Measurements from ENCODE around the gene DLGAP1.

DLGAP1 gene

GRCh38 chr18:3816610-3817363 is 638.3 kb downstream of the DLGAP1 start:
- Histone ChIP-seq H3K79me1 (ENCODE audit: low read length) (no peaks in the 10 kb centered on the region), H3K4me3 (ENCODE audit: low read length) (no peak overlapping the region), H3K18ac (ENCODE audit: low read length) (no peak overlapping the region), H2BK120ac (ENCODE audit: low read depth, low read length) (no peak overlapping the region), H2AK5ac (ENCODE audit: low read length) (no peak overlapping the region), H3K9ac (ENCODE audit: low read length) (no peak overlapping the region), H3K23ac (ENCODE audit: low read length) (no peak overlapping the region), H3K4ac (ENCODE audit: low read depth, low read length) (no peak overlapping the region), H3K36me3 (ENCODE audit: control insufficient read depth, insufficient read depth, low read length) (no peaks in the 10 kb centered on the region), H3K4me2 (ENCODE audit: low read length) (no peak overlapping the region), H3K4me1 (ENCODE audit: control insufficient read depth, low read depth, low read length) (no peaks in the 10 kb centered on the region), H3K27ac (ENCODE audit: low read depth, low read length) (no peak overlapping the region), H2BK5ac (ENCODE audit: low read length) (no peak overlapping the region), H2BK15ac (replicated peaks; ENCODE audit: low read depth) (no peak overlapping the region), H4K8ac (ENCODE audit: low read depth, low read length) (no peak overlapping the region), H3K56ac (ENCODE audit: low read length) (no peak overlapping the region), H3K27me3 (ENCODE audit: insufficient read depth, low read length, poor library complexity) (no peaks in the 10 kb centered on the region), H3K79me2 (ENCODE audit: control insufficient read depth, insufficient read depth, low read length) (no peaks in the 10 kb centered on the region), H4K5ac (ENCODE audit: low read length) (no peak overlapping the region)
- no peak for DNase-seq
- no CpG with 5 or more reads among the region's 3 CpGs for WGBS (ENCODE audit: extremely low coverage, insufficient coverage, low lambda C conversion rate)

DNA sequence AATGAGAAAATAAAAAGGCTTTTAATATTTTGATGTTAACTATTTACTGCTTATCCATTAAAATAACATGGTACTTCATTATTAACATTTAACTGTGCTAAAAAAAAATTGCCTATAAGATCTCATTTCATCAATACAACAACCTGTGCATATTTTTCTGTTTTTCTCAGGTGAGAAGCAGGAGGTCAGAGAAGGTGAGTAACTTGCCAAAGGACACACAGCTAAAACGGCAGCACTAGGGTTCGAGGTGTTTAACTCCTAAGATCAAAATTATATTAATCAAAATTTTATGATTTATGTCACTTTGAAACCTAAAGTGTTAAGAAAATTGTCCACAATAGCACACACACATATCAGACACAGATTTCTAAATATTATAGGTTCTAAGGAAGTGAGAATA is 639.1 kb downstream of the DLGAP1 start:
- WGBS (ENCODE audit: extremely low coverage, insufficient coverage, low lambda C conversion rate) = no CpG with 5 or more reads among the region's 2 CpGs
- Histone ChIP-seq H3K23ac (ENCODE audit: low read length) (no peak overlapping the region), H2BK15ac (replicated peaks; ENCODE audit: low read depth) (no peak overlapping the region), H3K4ac (ENCODE audit: low read depth, low read length) (no peak overlapping the region), H3K79me2 (ENCODE audit: control insufficient read depth, insufficient read depth, low read length) (no peaks in the 10 kb centered on the region), H3K27me3 (ENCODE audit: insufficient read depth, low read length, poor library complexity) (no peaks in the 10 kb centered on the region), H3K56ac (ENCODE audit: low read length) (no peak overlapping the region), H3K9ac (ENCODE audit: low read length) (no peak overlapping the region), H3K4me3 (ENCODE audit: low read length) (no peak overlapping the region), H2AK5ac (ENCODE audit: low read length) (no peak overlapping the region), H3K4me2 (ENCODE audit: low read length) (no peak overlapping the region), H2BK5ac (ENCODE audit: low read length) (no peak overlapping the region), H4K8ac (ENCODE audit: low read depth, low read length) (no peak overlapping the region), H3K18ac (ENCODE audit: low read length) (no peak overlapping the region), H3K79me1 (ENCODE audit: low read length) (no peaks in the 10 kb centered on the region), H3K4me1 (ENCODE audit: control insufficient read depth, low read depth, low read length) (no peaks in the 10 kb centered on the region), H3K36me3 (ENCODE audit: control insufficient read depth, insufficient read depth, low read length) (no peaks in the 10 kb centered on the region), H4K5ac (ENCODE audit: low read length) (no peak overlapping the region), H3K27ac (ENCODE audit: low read depth, low read length) (no peak overlapping the region), H2BK120ac (ENCODE audit: low read depth, low read length) (no peak overlapping the region)
- DNase-seq = no peak

DNA sequence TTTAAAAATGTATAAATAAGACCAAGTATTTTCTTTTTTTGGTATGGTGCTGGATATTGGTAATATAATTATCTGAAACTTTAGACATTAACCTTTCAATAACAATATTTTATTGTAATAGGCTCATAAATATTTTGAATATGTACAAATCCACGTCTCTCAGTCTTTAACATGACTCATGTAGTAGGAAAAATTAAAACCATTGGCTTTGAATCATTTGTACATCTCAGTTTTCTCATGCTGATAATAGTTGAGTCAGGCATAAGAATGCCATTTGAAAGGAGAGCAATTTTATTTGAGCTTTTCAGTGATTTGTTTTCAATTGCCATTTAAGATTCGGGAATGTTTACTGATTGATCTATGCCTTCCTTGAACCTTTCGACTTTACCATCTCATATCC is 640.3 kb downstream of the DLGAP1 start:
- no peak overlapping the region for H2BK15ac ChIP-seq (replicated peaks; ENCODE audit: low read depth)
- no peak overlapping the region for H3K56ac ChIP-seq (ENCODE audit: low read length)
- WGBS (ENCODE audit: extremely low coverage, insufficient coverage, low lambda C conversion rate) = no CpG with 5 or more reads among the region's 3 CpGs
- H3K27me3 ChIP-seq (ENCODE audit: insufficient read depth, low read length, poor library complexity) = no peaks in the 10 kb centered on the region
- H4K5ac ChIP-seq (ENCODE audit: low read length) = no peak overlapping the region
- H3K36me3 ChIP-seq (ENCODE audit: control insufficient read depth, insufficient read depth, low read length) = no peaks in the 10 kb centered on the region
- H2AK5ac ChIP-seq (ENCODE audit: low read length) = no peak overlapping the region
- no peaks in the 10 kb centered on the region for H3K79me1 ChIP-seq (ENCODE audit: low read length)
- H3K23ac ChIP-seq (ENCODE audit: low read length) = no peak overlapping the region
- no peaks in the 10 kb centered on the region for H3K4me1 ChIP-seq (ENCODE audit: control insufficient read depth, low read depth, low read length)
- no peak overlapping the region for H3K4me2 ChIP-seq (ENCODE audit: low read length)
- no peak overlapping the region for H3K9ac ChIP-seq (ENCODE audit: low read length)
- H4K8ac ChIP-seq (ENCODE audit: low read depth, low read length) = no peak overlapping the region
- no peaks in the 10 kb centered on the region for H3K79me2 ChIP-seq (ENCODE audit: control insufficient read depth, insufficient read depth, low read length)
- H2BK120ac ChIP-seq (ENCODE audit: low read depth, low read length) = no peak overlapping the region
- no peak overlapping the region for H2BK5ac ChIP-seq (ENCODE audit: low read length)
- no peak overlapping the region for H3K4me3 ChIP-seq (ENCODE audit: low read length)
- H3K18ac ChIP-seq (ENCODE audit: low read length) = no peak overlapping the region
- H3K27ac ChIP-seq (ENCODE audit: low read depth, low read length) = no peak overlapping the region
- DNase-seq = no peak
- no peak overlapping the region for H3K4ac ChIP-seq (ENCODE audit: low read depth, low read length)

- Histone ChIP-seq H3K27me3 (ENCODE audit: insufficient read depth, low read length, poor library complexity) (no peaks in the 10 kb centered on the region), H3K4me2 (ENCODE audit: low read length) (no peak overlapping the region), H2BK5ac (ENCODE audit: low read length) (no peak overlapping the region), H2BK15ac (replicated peaks; ENCODE audit: low read depth) (no peak overlapping the region), H3K18ac (ENCODE audit: low read length) (no peak overlapping the region), H4K5ac (ENCODE audit: low read length) (no peak overlapping the region), H3K56ac (ENCODE audit: low read length) (no peak overlapping the region), H3K4ac (ENCODE audit: low read depth, low read length) (no peak overlapping the region), H3K23ac (ENCODE audit: low read length) (no peak overlapping the region), H3K27ac (ENCODE audit: low read depth, low read length) (no peak overlapping the region), H3K9ac (ENCODE audit: low read length) (no peak overlapping the region), H2AK5ac (ENCODE audit: low read length) (no peak overlapping the region), H3K79me1 (ENCODE audit: low read length) (no peaks in the 10 kb centered on the region), H2BK120ac (ENCODE audit: low read depth, low read length) (no peak overlapping the region), H3K4me1 (ENCODE audit: control insufficient read depth, low read depth, low read length) (no peaks in the 10 kb centered on the region), H3K4me3 (ENCODE audit: low read length) (no peak overlapping the region), H4K8ac (ENCODE audit: low read depth, low read length) (no peak overlapping the region), H3K79me2 (ENCODE audit: control insufficient read depth, insufficient read depth, low read length) (no peaks in the 10 kb centered on the region), H3K36me3 (ENCODE audit: control insufficient read depth, insufficient read depth, low read length) (no peaks in the 10 kb centered on the region)
- DNase-seq = no peak
- WGBS (ENCODE audit: extremely low coverage, insufficient coverage, low lambda C conversion rate) = no CpG with 5 or more reads among the region's 2 CpGs
Observed at GRCh38 chr18:3810296-3810695, 644.8 kb downstream of the DLGAP1 start.

GRCh38 chr18:3808985-3809780 is 645.9 kb downstream of the DLGAP1 start:
- no peak overlapping the region for H3K23ac ChIP-seq (ENCODE audit: low read length)
- no peaks in the 10 kb centered on the region for H3K36me3 ChIP-seq (ENCODE audit: control insufficient read depth, insufficient read depth, low read length)
- no peak for DNase-seq
- H3K4me2 ChIP-seq (ENCODE audit: low read length) = no peak overlapping the region
- H3K4me1 ChIP-seq (ENCODE audit: control insufficient read depth, low read depth, low read length) = no peaks in the 10 kb centered on the region
- H4K5ac ChIP-seq (ENCODE audit: low read length) = no peak overlapping the region
- no CpG with 5 or more reads among the region's 6 CpGs for WGBS (ENCODE audit: extremely low coverage, insufficient coverage, low lambda C conversion rate)
- H2BK5ac ChIP-seq (ENCODE audit: low read length) = no peak overlapping the region
- H2BK15ac ChIP-seq (replicated peaks; ENCODE audit: low read depth) = no peak overlapping the region
- H3K4ac ChIP-seq (ENCODE audit: low read depth, low read length) = no peak overlapping the region
- no peak overlapping the region for H2AK5ac ChIP-seq (ENCODE audit: low read length)
- no peak overlapping the region for H3K4me3 ChIP-seq (ENCODE audit: low read length)
- H3K56ac ChIP-seq (ENCODE audit: low read length) = no peak overlapping the region
- H3K27me3 ChIP-seq (ENCODE audit: insufficient read depth, low read length, poor library complexity) = no peaks in the 10 kb centered on the region
- no peaks in the 10 kb centered on the region for H3K79me1 ChIP-seq (ENCODE audit: low read length)
- no peak overlapping the region for H3K9ac ChIP-seq (ENCODE audit: low read length)
- H4K8ac ChIP-seq (ENCODE audit: low read depth, low read length) = no peak overlapping the region
- H3K79me2 ChIP-seq (ENCODE audit: control insufficient read depth, insufficient read depth, low read length) = no peaks in the 10 kb centered on the region
- no peak overlapping the region for H3K27ac ChIP-seq (ENCODE audit: low read depth, low read length)
- H2BK120ac ChIP-seq (ENCODE audit: low read depth, low read length) = no peak overlapping the region
- H3K18ac ChIP-seq (ENCODE audit: low read length) = no peak overlapping the region
